ENCODE measurements around the gene RHOA.
A peak's percentile ranks its signal among the peaks of the same experiment; 100 is the strongest.
"Not testable (repeated sequence)": the region's sequence is repeated elsewhere in the genome, so short reads cannot be mapped to it uniquely, and the experiment has no call there.

RHOA gene

DNA sequence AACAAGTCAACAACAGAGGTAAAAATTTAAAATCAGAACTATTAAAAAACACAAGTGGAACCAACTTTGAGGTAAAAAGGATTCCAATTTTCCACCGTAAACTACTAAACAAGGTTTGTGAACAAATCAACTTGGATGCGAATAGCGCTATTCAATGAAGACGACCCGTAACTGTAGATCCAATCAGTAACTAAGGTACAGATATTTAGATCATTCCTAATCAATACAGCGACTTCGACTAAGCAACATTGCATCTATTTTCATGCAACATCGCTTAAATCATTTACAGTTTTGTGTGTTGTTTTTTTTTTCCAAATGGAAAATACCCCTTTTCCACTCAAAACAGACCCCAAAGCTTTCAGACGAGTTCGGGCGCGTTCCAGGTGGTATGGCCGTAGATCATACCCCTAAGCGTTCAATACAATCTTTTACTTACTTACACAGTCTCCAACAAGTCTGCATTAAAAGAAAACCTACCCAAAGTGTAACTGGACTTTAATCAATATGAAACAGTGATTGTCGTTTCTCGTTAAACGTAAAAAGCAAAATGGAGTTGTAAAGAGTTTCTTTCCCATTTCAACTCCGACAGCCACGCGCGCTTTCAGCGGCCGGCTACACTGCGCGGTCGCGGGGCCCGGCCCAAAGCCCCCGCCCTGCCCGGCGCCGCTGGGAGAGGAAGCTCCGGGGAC lies 786 bp downstream of the RHOA start:
- no peak for DNase-seq

DNA sequence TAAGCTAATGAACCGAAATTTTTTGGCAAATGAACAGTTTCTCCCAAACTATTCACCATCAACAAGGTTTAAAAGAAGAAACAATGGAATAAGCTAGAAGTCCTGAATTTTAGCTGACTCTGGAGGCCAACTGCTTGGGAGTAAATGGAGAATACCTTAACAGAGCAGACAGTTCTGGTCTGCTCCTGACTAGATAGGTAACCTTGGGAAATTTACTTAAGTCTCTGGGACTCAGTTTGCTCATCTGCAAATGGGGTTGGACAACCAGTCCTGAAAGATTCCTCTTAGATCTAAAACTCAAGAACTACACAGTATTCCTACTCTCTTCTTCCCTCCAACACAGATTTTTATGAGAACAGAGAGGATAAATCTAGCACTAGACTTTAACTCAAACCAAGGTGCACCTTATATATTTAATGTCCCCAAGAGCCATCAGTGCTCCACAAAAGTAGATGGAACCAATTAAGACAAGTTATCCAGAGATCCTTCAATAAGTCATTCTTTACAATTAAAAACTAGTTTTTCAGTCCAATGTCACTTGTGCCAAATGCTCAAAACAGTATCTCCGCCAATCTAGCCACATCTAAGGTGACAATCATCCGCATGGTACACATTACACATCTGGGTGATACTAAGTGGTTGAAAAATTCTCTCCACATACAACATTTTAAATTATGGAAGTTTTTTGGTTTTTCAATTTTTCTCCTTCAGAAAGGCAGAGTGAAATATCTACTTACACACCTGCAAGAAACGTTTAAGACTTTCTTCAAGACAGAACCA lies 1.5 kb downstream of the RHOA start:
- DNase-seq, result no peak

DNA sequence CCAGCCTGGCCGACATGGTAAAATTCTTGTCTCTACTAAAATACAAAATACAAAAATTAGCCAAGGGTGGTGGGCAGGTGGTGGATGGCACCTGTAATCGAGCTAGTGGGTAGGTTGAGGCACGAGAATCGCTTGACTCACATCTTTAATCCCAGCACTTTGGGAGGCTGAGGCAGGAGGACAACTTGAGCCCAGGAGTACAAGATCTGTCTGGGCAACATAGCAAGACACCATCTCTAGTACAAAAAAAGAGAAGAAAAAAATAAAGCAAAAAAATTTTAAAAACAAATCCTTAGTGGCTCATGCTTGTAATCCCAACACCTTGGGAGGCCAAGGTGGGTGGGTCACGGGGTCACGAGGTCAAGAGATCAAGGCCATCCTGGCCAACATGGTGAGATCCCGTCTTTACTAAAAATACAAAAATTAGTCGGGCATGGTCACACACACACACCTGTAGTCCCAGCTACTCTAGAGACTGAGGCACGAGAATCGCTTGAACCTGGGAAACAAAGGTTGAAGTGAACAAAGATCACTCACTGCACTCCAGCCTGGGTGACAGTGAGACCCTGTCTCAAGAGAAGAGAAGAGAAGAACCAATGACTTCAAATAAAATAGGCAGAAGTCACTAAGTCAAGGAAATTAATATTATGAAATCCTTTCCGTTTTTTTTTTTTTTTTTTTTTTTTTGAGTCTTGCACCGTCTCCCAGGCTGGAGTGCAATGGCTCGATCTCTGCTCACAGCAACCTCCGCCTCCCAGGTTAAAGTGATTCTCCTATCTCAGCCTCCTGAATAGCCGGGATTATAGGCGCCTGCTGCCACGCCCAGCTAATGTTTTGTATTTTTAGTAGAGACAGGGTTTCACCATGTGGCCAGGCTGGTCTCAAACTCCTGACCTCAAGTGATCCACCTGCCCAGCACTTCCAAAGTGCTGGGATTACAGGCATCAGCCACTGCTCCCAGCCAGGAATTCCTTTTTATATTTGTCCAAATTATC lies 4.9 kb downstream of the RHOA start:
- DNase-seq, result no peak

GRCh38 chr3:49405570-49405969 lies 6.2 kb downstream of the RHOA start:
- DNase-seq, result not testable (repeated sequence)

GRCh38 chr3:49403891-49404290 lies 7.9 kb downstream of the RHOA start:
- no peak for DNase-seq

DNA sequence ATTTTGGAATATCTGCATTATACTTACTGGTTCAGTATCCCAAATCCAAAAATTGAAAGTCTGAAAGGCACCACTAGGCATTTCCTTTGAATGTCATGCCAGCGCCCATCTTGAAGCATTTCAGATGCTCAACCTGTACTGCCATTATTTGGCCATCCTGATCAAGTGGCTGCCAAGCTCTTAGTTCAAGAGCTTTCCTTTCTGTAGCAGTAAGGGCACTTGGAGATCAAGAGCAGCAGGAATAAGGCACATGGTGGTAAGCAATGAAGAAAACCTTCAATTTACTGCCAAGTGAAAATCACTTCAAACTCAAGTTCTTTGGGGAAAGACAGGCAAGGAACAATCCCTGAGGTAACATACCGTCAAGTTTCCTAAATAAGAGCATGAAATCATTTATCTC lies 10.0 kb downstream of the RHOA start:
- no peak for DNase-seq

- DNase-seq, result no peak
These were observed 12.3 kb downstream of the RHOA start for GRCh38 chr3:49399461-49399860.

DNA sequence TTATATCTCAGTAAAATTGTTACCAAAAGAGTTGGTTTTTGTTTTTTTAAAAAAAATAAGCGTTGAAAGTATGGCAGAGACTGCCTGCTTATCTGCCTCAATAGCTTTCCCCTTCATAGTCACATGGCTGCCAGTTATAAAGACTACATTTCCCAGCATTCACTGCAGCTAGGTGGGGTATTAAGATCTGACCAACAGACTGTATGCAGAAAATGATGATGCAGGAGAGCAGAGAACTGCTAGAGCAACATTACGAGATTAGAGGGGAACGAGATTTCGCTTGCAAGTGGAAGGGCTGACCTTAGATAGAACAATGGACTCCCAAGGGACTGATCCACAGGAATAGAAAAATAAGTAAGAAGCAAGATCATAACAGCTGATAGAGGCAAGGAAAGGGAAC lies 14.3 kb downstream of the RHOA start:
- DNase-seq, result no peak

GRCh38 chr3:49391310-49391709 lies 20.5 kb downstream of the RHOA start:
- DNase-seq, result not testable (repeated sequence)

DNA sequence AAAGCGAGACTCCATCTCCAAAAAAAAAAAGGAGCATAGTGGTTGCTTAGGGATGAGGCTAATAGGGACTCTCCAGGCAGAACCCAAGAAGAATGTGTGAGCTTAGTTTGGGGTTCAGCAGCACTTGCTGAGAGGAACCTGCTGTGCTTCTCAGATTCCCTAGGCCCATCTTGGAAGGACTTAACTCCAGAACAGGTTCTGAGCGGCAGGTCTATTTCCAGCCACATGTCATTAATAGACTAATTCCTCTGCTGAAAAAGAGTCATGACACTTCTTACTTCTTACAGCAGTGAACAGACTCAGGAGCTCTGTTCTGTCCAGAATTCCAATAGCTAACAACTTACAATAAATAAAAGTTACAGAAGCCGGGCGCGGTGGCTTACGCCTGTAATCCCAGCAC lies 22.5 kb downstream of the RHOA start:
- DNase-seq, result no peak

DNA sequence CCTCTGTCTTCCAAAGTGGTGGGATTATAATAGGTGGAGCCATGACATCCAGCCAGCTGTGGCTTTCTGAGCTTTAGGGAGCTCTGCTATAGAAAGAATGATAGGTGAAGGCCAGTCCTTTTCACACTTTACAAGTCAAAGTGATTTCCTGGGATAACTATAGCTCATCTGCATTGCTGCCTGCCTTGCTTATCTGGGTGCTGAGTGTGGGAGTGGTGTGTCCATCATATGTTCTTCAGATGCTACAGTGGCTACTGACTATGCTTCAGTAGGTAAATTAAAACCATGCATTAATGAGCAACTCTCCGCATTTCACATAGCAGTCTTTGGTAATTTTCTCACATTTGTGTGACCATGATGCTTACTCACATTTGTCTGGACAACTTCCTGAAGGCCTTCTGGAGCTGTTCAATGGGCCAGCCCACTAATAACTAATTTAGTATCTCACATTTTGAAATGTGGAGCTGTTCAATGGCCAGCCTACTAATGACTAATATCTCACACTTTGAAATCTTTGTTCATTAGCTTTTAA lies 23.4 kb downstream of the RHOA start:
- no peak for DNase-seq

DNA sequence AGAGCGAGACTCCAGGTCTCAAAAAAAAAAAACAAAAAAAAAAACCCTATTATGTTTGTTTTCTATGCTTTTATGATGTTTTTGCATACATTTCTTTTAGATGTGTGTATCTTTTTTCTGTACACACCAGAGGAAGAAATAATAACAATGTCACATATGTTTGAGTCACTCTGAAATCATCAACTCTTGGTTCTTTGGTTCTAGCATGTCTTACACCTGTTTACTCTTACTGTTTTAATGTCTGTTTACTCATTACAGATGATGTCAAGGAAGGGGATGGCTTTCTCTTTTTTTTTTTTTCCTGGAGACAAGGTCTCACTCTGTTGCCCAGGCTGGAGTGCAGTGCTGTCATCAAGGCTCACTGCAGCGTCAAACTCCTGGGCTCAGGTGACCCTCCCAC lies 24.1 kb downstream of the RHOA start:
- no peak for DNase-seq

- DNase-seq, result peak; percentile 55
These were observed 25.6 kb downstream of the RHOA start for GRCh38 chr3:49386056-49386756.

DNA sequence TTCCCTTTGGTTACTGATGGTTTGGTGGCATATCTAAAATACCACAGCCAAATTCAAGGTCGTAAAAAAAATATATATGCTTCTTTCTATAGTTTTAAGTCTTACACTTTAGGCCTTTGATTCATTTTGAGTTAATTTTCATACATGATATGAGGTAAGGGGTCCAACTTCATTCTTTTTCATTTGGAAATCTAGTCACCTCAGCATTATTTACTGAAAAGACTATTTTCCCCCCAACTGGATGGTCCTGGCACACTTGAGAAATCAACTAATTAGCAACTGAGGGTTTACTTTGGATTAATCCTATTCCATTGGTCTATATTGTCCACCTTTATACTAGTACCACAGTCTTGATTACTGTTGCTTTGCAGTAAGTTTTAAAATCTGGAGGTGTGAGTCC lies 26.2 kb downstream of the RHOA start:
- DNase-seq, result no peak

DNA sequence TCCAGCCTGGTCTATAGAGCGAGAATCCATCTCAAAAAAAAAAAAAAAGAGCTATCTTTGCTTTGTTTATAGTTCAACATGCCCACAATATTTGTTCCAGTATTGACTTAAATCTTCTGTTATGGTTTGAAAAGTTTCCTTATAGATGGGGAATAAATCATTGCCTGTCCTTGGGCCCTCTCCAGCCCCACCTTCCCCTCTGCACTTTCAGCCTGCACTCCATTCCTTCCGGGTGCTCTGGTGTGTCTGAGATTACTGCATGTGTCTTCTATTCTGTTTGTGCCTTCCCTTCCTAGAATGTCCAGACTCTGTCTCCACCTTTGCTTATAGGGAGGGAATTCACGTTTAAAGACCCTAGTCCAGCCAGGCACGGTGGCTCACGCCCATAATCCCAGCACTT lies 28.4 kb downstream of the RHOA start:
- no peak for DNase-seq

DNA sequence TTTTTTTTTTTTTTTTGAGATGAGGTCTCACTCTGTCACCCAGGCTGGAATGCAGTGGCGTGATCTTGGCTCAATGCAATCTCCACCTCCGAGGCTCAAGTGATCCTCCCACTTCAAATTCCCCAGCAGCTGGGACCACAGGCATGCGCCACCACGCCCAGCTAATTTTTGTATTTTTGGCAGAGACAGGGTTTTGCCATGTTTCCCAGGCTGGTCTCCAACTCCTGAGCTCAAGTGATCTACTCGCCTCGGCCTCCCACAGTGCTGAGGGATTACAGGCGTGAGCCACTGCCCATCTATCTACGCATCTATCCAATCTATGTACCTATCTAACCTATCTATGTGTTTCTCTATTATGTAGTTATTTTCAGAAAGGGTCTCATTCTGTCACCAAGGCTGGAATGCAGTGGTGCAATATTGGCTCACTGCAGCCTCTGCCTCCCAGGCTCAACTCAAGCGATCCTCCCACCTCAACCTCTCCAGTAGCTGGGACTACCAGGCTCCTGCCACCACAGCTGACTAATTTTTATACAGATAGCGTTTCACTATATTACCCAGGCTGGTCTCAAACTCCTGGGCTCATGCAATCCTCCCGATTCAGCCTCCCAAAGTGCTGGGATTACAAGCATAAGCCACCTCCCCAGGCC lies 33.4 kb downstream of the RHOA start:
- DNase-seq, result no peak

DNA sequence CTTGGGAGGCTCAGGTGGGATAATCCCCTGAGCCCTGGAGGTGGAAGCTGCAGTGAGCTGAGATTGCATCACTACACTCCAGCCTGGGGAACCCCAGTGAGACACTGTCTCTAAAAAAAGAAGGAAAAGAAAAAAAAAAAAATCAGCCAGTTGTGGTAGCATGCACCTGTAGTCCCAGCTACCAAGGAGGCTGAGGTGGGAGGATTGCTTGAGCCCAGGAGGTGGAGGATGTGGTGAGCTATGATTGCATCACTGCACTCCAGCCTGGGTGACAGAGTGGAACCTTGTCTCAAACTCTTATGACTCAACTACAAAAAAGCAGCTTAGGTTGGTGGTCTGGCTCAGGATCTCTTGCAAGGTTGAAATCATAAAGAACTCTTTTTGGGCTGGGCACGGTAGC lies 34.3 kb downstream of the RHOA start:
- peak; percentile 40 for DNase-seq

- no peak for DNase-seq
These were observed 39.8 kb downstream of the RHOA start for GRCh38 chr3:49371946-49372345.

DNA sequence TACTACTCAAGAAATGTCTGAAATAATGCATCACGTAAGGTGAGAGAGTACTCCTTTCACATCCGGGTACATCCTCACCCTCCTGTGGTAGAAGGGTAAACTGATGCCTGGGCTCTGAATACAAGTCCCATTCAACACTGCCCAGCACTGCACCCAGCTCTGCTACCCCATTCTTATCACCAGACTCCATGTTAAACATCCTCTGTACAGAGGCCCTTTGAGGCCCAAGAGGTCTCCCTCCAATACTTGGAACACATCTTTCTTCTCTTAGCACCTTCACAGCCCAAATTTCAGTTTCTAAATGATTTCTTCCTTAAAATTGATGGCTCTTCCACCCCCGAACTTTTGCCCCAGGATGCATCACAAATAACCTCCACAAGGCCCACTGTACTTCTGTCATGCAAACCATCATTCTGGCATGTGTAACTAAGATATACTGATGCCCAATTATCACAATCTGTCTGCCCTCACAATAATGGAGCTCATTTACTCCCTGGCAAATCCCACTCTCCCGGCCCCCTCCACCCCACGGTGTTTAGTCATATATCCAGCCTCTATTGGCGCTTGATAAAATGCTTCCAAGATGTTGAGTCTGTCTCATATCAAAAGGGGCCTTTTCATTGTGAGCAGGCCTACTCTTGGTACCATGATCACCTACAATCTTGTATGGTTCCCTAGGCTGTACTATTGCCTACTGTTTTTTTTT lies 41.0 kb downstream of the RHOA start:
- DNase-seq, result no peak

DNA sequence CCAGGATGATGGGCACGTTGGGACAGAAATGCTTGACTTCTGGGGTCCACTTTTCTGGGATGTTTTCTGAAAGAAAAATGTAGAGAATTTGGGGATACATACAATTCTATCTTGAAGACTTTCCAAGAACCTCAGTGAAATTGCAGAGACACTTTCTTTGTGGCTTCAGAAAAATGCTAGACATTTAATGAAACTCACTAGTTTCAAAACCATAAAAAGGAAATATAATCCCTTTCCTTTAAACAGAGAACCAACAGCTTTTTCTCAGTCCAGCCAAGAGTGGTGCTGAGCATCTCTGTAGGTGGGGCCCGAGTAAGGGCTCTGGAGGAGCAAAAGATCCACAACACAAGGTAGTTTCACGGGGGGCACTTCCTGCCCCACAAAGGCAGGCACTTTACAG lies 49.2 kb downstream of the RHOA start:
- DNase-seq, result no peak

DNA sequence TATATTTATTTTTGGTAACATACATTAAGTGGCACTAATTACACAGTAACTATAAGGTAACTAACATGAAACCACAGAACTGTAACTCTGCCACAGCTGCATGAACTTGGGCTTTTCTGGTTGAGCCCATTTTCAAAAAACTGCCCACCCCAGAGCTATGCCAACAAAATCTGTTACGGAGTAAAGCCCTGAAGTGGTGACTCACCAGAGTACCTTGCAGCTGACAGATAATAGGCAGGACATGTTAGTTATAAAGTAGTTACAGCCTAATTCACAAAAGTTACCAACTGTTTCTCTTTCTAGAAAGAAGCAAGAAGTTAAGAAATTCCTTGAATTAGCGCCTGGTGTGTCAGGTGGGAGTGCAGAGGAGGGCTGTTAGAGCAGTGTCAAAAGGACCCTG lies 52.2 kb downstream of the RHOA start:
- no peak for DNase-seq

Measured in SIG-M5 (cell line).